Adrenal gland (tissue), 12 donors: ENCODE data around the gene NRP2. TPM values are rescaled to one million over a fixed set of nuclear protein-coding genes. Genes with fewer than 3 reads are reported as not detected.

ENCODE experiments used
- DNase-seq, 7 donors: peaks; one replicate each; pipeline ENCODE4 v3.0.0-alpha.2; 2019 to 2020
- H3K27ac ChIP-seq, 5 donors: fragments of 200-600 bp; sonication (generic) in 4 of 5; 1 replicate in 3 of 5; 2 replicates in 2 of 5; pipeline versions ENCODE4 v1.5.1 to v1.8.0; 2016 to 2020; ENCODE audit warnings: mild to moderate bottlenecking in 1 of 5
- H3K27me3 ChIP-seq: fragments of 200-600 bp; 2 replicates; pipeline ENCODE4 v1.8.0; 2021
- H3K36me3 ChIP-seq, 2 donors: fragments of 200-600 bp; replicated peaks in 1 of 2; 1 replicate in 1 of 2; 2 replicates in 1 of 2; pipeline versions ENCODE4 v1.5.1 to v1.8.0; 2018 to 2022
- H3K4me1 ChIP-seq, 2 donors: fragments of 200-600 bp; replicated peaks in 1 of 2; 1 replicate in 1 of 2; 2 replicates in 1 of 2; pipeline versions ENCODE4 v1.5.1 to v1.8.0; 2018 to 2021
- H3K4me3 ChIP-seq, 4 donors: fragments of 200-600 bp; sonication (generic) in 3 of 4; one replicate each; pipeline ENCODE4 v1.5.1; 2016 to 2018
- H3K9me3 ChIP-seq, 3 donors: fragments of 200-600 bp; sonication (generic) in 1 of 3; replicated peaks in 1 of 3; 1 replicate in 2 of 3; 2 replicates in 1 of 3; pipeline versions ENCODE4 v1.5.1 to v1.8.0; 2016 to 2021
- CTCF ChIP-seq, 6 experiments: fragments of 450-650 bp in 4 of 6; fragments of 200-600 bp in 2 of 6; sonication (generic) in 1 of 6; IDR thresholded peaks; 1 replicate in 5 of 6; 2 replicates in 1 of 6; pipeline versions ENCODE4 v1.5.1 to v1.8.0; 2016 to 2021; ENCODE audit warnings: antibody characterized with exemption in 6 of 6, mild to moderate bottlenecking in 2 of 6, moderate library complexity in 1 of 6
- POLR2A ChIP-seq, 2 donors: fragments of 450-650 bp; IDR thresholded peaks; one replicate each; pipeline ENCODE4 v1.6.1; 2017; ENCODE audit warnings: antibody characterized with exemption in 2 of 2, mild to moderate bottlenecking in 2 of 2, moderate library complexity in 1 of 2
- WGBS, 4 donors: extraction: QIAGEN DNeasy Blood & Tissue Kit in 2 of 4; methylation state at CpG; one replicate each; pipeline versions ENCODE4 v1.1.5 to v1.1.7; 2013 to 2017; 5-methylcytosine and 5-hydroxymethylcytosine counted together
- intact Hi-C, 2 donors: fragments of 100-400 bp; cut with DNase I; formaldehyde crosslinking; loops; one replicate each; pipeline versions ENCODE4 v1.14.1 to v1.15.0; 2022 to 2023
- polyA plus RNA-seq, 3 donors: library from polyadenylated mRNA; stranded (reverse); fragments of 200-250 nt in 2 of 3; fragments of 350-450 nt in 1 of 3; fragmentation: Illumina TruSeq in 1 of 3; extraction: RNeasy Lipid Tissue Mini Kit (QIAGEN cat#74804) in 1 of 3; gene quantifications; one replicate each; pipeline ENCODE4 v1.2.3, GENCODE V29; 2013 to 2014
- total RNA-seq, 9 donors: library from RNA; depleted of rRNA in 4 of 9; stranded (reverse); fragments of >200 nt in 4 of 9; fragments of 120-200 nt in 1 of 9; fragmentation: NEBNext Ultra II Directional in 1 of 9; extraction: Animal tissue kit (Norgen Biotek cat#: 25700) in 1 of 9; gene quantifications; one replicate each; pipeline versions ENCODE4 v1.1.0 to v1.2.4, GENCODE V29; 2013 to 2023
- donor health status: healthy with polysubstance abuse.
- donor health status: Bipolar disorder and iron deficiency.
- donor health status: DM: yes; HTN: yes; CAD: no.
- donor health status: DM: no; HTN: no; CAD: no.
- donor health status: DM: no; HTN: no; CAD: no.
- donor health status: DM: yes; HTN: yes; CAD: no.

The NRP2 gene
- total and polyA plus RNA-seq, 12 donors = 27.6 to 205 (median 93.1) TPM

DNA sequence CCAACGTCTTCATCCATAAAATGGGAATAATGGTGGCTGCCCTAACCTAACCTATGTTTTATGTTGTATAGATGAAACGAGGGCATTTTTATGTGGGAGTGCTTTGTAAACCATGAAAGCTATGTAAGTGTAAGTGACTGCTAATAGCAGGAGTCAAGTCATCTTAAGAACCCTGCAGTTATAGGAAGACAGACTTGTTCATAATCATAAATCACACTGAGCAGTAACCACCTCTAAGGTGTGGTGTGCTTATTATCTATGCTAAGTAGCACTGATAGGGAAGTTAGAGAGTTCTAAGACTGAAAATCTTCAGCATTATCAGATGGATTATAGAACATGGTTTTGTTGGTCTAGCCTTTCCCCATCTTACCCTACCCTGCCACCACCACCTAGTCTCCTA is 24.2 kb upstream of the NRP2 start:
- DNase-seq = no peak
- Histone ChIP-seq H3K4me1 (no peaks in the 10 kb centered on the region), H3K27ac (no peak overlapping the region), H3K27me3 (no peaks in the 10 kb centered on the region), H3K9me3 (no peaks in the 10 kb centered on the region), H3K4me3 (no peak overlapping the region), H3K36me3 (no peaks in the 10 kb centered on the region)
- intact Hi-C loops = no loop called here
- TF ChIP-seq POLR2A (IDR thresholded peaks at IDR 0.05) (no peak), CTCF (IDR thresholded peaks at IDR 0.05) (no peak)
- WGBS, 4 donors = 53 to 88% (median 74%) methylated on average over 2 of the region's 2 CpGs

DNA sequence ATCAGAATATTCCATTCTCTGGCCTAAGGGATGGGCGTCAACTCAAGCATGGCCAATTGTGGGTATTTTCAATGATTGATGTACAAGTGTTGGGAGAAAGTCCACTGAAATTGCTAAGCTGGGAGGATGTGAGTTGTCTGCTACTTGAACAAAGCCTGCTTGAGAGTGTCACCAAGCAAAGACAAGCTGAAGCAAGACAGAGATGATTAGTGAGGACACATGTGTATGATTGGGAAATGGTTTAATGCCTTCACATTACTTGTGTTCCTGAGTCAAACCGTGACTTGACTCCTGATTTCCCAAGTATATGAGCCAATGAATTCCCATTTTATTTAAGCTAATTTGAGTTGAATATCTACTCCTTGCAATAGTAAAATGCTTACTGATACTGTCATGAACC is 23.7 kb upstream of the NRP2 start:
- no peaks in the 10 kb centered on the region for H3K4me1 ChIP-seq
- H3K27me3 ChIP-seq = no peaks in the 10 kb centered on the region
- H3K4me3 ChIP-seq = no peak overlapping the region
- intact Hi-C loops = no loop called here
- no peak for DNase-seq
- TF ChIP-seq CTCF (IDR thresholded peaks at IDR 0.05) (no peak), POLR2A (IDR thresholded peaks at IDR 0.05) (no peak)
- WGBS, 4 donors = 89 to 94% (median 91%) methylated on average over 2 of the region's 2 CpGs
- no peaks in the 10 kb centered on the region for H3K36me3 ChIP-seq
- no peaks in the 10 kb centered on the region for H3K9me3 ChIP-seq
- H3K27ac ChIP-seq = no peak overlapping the region

- H3K27ac ChIP-seq = no peak overlapping the region
Observed at GRCh38 chr2:205659922-205660321, 22.4 kb upstream of the NRP2 start.

GRCh38 chr2:205660521-205661124 is 21.7 kb upstream of the NRP2 start:
- Histone ChIP-seq H3K27me3 (no peaks in the 10 kb centered on the region), H3K4me3 (no peak overlapping the region), H3K36me3 (no peaks in the 10 kb centered on the region), H3K9me3 (no peaks in the 10 kb centered on the region), H3K4me1 (no peaks in the 10 kb centered on the region), H3K27ac (no peak overlapping the region)
- TF ChIP-seq CTCF (IDR thresholded peaks at IDR 0.05) (no peak), POLR2A (IDR thresholded peaks at IDR 0.05) (no peak)
- intact Hi-C loops = no loop called here
- DNase-seq = peak in 2 of 7 donors; percentile 14 to 57
- whole genome bisulfite sequencing, 4 donors = 48 to 55% (median 50%) methylated on average over 8 of the region's 8 CpGs

More at GRCh38 chr2:205659922-205660321, 22.4 kb upstream of the NRP2 start:
- intact Hi-C loops = no loop called here
- WGBS, 4 donors = 66 to 84% (median 75%) methylated on average over 7 to 8 of the region's 8 CpGs
- peak in 1 of 7 donors; percentile 64 for DNase-seq
- Histone ChIP-seq H3K27me3 (no peaks in the 10 kb centered on the region), H3K9me3 (no peaks in the 10 kb centered on the region), H3K4me1 (no peaks in the 10 kb centered on the region), H3K4me3 (no peak overlapping the region), H3K36me3 (no peaks in the 10 kb centered on the region)
- TF ChIP-seq POLR2A (IDR thresholded peaks at IDR 0.05) = no peak
- no peak for TF ChIP-seq CTCF (IDR thresholded peaks at IDR 0.05)
